ENCODE measurements around the gene GNB1. TPM values are rescaled to one million over a fixed set of nuclear protein-coding genes. Genes with fewer than 3 reads are reported as not detected.
A peak's percentile ranks its signal among the peaks of the same experiment; 100 is the strongest.

Gene GNB1
- total and polyA plus RNA-seq, 2 of the 4 experiments (the other 2 are of a cell fraction): 73.5 to 371 TPM

DNA sequence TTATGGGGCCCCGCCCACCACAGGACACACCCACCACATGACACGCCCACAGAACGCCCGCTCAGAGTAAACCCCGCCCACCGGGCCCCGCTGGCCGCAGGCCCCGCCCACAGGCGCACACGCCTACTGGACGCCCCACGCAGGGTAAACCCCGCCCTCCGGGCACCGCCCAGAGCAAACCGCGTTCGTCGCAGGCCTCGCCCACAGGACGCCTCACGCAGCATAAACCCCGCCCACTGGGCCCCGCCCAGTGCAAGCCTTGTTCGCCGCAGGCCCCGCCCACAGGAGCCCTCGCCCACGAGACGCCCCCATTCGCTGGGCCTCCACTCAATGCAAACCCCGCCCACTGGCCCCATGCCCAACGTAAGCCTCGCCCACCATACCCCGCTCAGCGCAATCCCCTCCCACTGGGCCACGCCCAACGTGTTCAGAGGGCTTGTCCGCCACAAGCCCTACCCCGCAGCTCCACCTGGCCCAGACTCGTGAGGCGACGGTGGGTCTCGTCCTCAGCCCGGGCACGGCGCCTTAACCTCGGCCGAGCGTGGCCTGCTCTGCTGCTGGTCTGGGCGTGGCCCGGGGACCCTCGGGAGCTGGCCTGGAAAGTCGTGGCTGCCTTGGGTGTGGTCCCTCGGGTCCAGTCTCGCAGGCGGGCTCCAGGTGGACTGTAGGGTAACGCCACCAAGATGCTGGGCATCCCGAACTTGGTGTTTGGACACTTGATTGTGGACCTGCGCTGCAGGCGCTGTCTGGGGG lies 28.6 kb upstream of the GNB1 start:
- in situ Hi-C loops (cut with MboI; ENCODE audit: low sequenced_read_pairs) (no loop called here), intact Hi-C loops (cut with micrococcal nuclease) (no loop called here), dilution Hi-C loops (cut with HindIII; ENCODE audit: low sequenced_read_pairs, unreplicated experiment) (no loop called here)
- peak overlapping the region; percentile 3; the same call in 1 of the 2 replicates for H3K4me2 ChIP-seq (ENCODE audit: low read depth, low read length)
- H3K4ac ChIP-seq (ENCODE audit: low read depth, low read length): peak overlapping the region; percentile 72; the same call in 1 of the 2 replicates
- H3K9me1 ChIP-seq (ENCODE audit: insufficient read depth, low read length): peaks cover 4% of the 10 kb centered on the region; the same call in 1 of the 2 replicates
- H4K91ac ChIP-seq (ENCODE audit: insufficient read depth, low read depth, low read length): no peak overlapping the region; the same call in 1 of the 2 replicates
- H3K9me3 ChIP-seq (ENCODE audit: control insufficient read depth, insufficient read depth, low read length): no peaks in the 10 kb centered on the region
- peak overlapping the region; percentile 92 for H2AFZ ChIP-seq (replicated peaks; ENCODE audit: low read length, poor library complexity)
- no peak overlapping the region for H2BK20ac ChIP-seq (ENCODE audit: low read depth, low read length)
- no peak overlapping the region for H4K5ac ChIP-seq (ENCODE audit: low read depth, low read length)
- no peaks in the 10 kb centered on the region for H4K20me1 ChIP-seq (ENCODE audit: insufficient read depth, low read length)
- peaks cover 4% of the 10 kb centered on the region; the same call in 1 of the 2 replicates for H3K27me3 ChIP-seq (ENCODE audit: control insufficient read depth, insufficient read depth, low read length)
- ChIA-PET CTCF (no interaction called here), POLR2A (ENCODE audit: unreplicated experiment) (no interaction called here)
- 14% methylated on average over 39 of the region's 62 CpGs; no CpG with 5 or more reads in 1 of the 2 experiments for WGBS, 2 experiments (ENCODE audit: extremely low coverage in 2 of 2, insufficient read length in 1 of 2)
- peak overlapping the region; percentile 46; the same call in 1 of the 2 replicates for H2AK5ac ChIP-seq (ENCODE audit: low read depth, low read length)
- TF ChIP-seq, protein P1, sequence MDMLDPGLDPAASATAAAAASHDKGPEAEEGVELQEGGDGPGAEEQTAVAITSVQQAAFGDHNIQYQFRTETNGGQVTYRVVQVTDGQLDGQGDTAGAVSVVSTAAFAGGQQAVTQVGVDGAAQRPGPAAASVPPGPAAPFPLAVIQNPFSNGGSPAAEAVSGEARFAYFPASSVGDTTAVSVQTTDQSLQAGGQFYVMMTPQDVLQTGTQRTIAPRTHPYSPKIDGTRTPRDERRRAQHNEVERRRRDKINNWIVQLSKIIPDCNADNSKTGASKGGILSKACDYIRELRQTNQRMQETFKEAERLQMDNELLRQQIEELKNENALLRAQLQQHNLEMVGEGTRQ (IDR thresholded peaks at IDR 0.05; ENCODE audit: low read depth, low read length): peak; percentile 73
- TF ChIP-seq SMC3 (IDR thresholded peaks at IDR 0.05; ENCODE audit: low read depth, low read length): no peak
- TF ChIP-seq POLR2A (IDR thresholded peaks at IDR 0.05; ENCODE audit: low read depth, low read length): no peak
- TF ChIP-seq BHLHE40 (IDR thresholded peaks at IDR 0.05; ENCODE audit: low read depth, low read length): no peak
- TF ChIP-seq MAZ (IDR thresholded peaks at IDR 0.05; ENCODE audit: borderline replicate concordance, low read depth, low read length): peak; percentile 55; the same call in 1 of the 2 replicates
- no peak for TF ChIP-seq MXI1 (IDR thresholded peaks at IDR 0.05; ENCODE audit: borderline replicate concordance, low read depth, low read length)
- TF ChIP-seq, protein P2, sequence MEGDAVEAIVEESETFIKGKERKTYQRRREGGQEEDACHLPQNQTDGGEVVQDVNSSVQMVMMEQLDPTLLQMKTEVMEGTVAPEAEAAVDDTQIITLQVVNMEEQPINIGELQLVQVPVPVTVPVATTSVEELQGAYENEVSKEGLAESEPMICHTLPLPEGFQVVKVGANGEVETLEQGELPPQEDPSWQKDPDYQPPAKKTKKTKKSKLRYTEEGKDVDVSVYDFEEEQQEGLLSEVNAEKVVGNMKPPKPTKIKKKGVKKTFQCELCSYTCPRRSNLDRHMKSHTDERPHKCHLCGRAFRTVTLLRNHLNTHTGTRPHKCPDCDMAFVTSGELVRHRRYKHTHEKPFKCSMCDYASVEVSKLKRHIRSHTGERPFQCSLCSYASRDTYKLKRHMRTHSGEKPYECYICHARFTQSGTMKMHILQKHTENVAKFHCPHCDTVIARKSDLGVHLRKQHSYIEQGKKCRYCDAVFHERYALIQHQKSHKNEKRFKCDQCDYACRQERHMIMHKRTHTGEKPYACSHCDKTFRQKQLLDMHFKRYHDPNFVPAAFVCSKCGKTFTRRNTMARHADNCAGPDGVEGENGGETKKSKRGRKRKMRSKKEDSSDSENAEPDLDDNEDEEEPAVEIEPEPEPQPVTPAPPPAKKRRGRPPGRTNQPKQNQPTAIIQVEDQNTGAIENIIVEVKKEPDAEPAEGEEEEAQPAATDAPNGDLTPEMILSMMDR (conservative IDR thresholded peaks at IDR 0.05; ENCODE audit: low read depth, low read length): no peak
- no peak for TF ChIP-seq NFE2L2 (IDR thresholded peaks at IDR 0.05; ENCODE audit: low read depth, low read length)
- H3K14ac ChIP-seq (replicated peaks; ENCODE audit: low read depth, low read length): no peak overlapping the region
- H3K79me1 ChIP-seq (ENCODE audit: low read depth in 1 of 2, low read length in 2 of 2): no peaks in the 10 kb centered on the region
- H2BK15ac ChIP-seq (ENCODE audit: low read depth, low read length): no peak overlapping the region
- DNase-seq (peak; percentile 92), ATAC-seq (ENCODE audit: low read depth) (peak; percentile 97)
- no peak overlapping the region for H3K27ac ChIP-seq (ENCODE audit: insufficient read depth, low read length)
- H2AK9ac ChIP-seq (replicated peaks; ENCODE audit: low read depth, low read length, poor library complexity): peak overlapping the region; percentile 91
- H3K4me1 ChIP-seq (ENCODE audit: control insufficient read depth, insufficient read depth, low read length): peaks cover 2% of the 10 kb centered on the region; the same call in 1 of the 2 replicates
- H3K18ac ChIP-seq (ENCODE audit: low read depth, low read length): no peak overlapping the region
- H2BK120ac ChIP-seq (ENCODE audit: low read depth, low read length): peak overlapping the region; percentile 48; the same call in 1 of the 2 replicates
- no TSS peak for BruUV-seq (replicated peaks)
- no peak overlapping the region for H3K23ac ChIP-seq (ENCODE audit: low read depth, low read length)
- no peak overlapping the region for H3K9ac ChIP-seq (ENCODE audit: low read depth, low read length)
- no peak overlapping the region for H3K56ac ChIP-seq (ENCODE audit: extremely low read depth, insufficient read depth, low read length)
- H2BK5ac ChIP-seq (ENCODE audit: low read depth, low read length, poor library complexity, severe bottlenecking): no peak overlapping the region
- H3K36me3 ChIP-seq (ENCODE audit: control insufficient read depth, insufficient read depth, low read length): no peaks in the 10 kb centered on the region
- H4K8ac ChIP-seq (ENCODE audit: low read depth in 2 of 2, low read length in 2 of 2): peak overlapping the region in 1 of 2 experiments; percentile 91; a peak in 2 of 4 replicates
- peak overlapping the region; percentile 40; the same call in 1 of the 2 replicates for H3K4me3 ChIP-seq (ENCODE audit: insufficient read depth, low read depth, low read length)

All from IMR-90 (cell line).